ENCODE data around the gene CORO1A. TPM values are rescaled to one million over a fixed set of nuclear protein-coding genes. Genes with fewer than 3 reads are reported as not detected.

Gene CORO1A
- total RNA-seq, 1 donor from 2014 or later = 19.2 TPM

Small RNA genes within 50 kb of the gene (small RNA-seq; reads per million reads assigned to genes)
- gene AC106782.4 (ENCODE audit: low replicate concordance) = not detected

Other genes with a start within 250 kb of the CORO1A start
- gene TMEM219, start 221.5 kb upstream of the CORO1A start, total RNA-seq = 16.7 TPM
- gene TAOK2, start 209.7 kb upstream of the CORO1A start, total RNA-seq = 42.0 TPM
- gene HIRIP3, start 188.0 kb upstream of the CORO1A start, total RNA-seq = 17.5 TPM
- gene INO80E, start 187.4 kb upstream of the CORO1A start, total RNA-seq = 23.4 TPM
- 13.5 TPM for gene DOC2A, start 172.6 kb upstream of the CORO1A start, total RNA-seq
- not detected for gene C16orf92, start 160.4 kb upstream of the CORO1A start, total RNA-seq
- gene TLCD3B, start 152.3 kb upstream of the CORO1A start, total RNA-seq = 22.1 TPM
- gene ALDOA, start 117.8 kb upstream of the CORO1A start, total RNA-seq = 83.6 TPM
- gene PPP4C, start 107.6 kb upstream of the CORO1A start, total RNA-seq = 52.1 TPM
- 0.25 TPM for gene TBX6, start 91.7 kb upstream of the CORO1A start, total RNA-seq
- 25.8 TPM for gene YPEL3, start 87.4 kb upstream of the CORO1A start, total RNA-seq
- gene GDPD3, start 70.1 kb upstream of the CORO1A start, total RNA-seq = 1.7 TPM
- gene MAPK3, start 60.4 kb upstream of the CORO1A start, total RNA-seq = 18.7 TPM
- gene BOLA2B, start 10.1 kb downstream of the CORO1A start, total RNA-seq = 11.8 TPM
- gene SLX1A, start 10.3 kb downstream of the CORO1A start, total RNA-seq = 10.1 TPM
- 2.7 TPM for gene SULT1A3, start 15.7 kb downstream of the CORO1A start, total RNA-seq
- 1.7 TPM for gene NPIPB13, start 64.9 kb downstream of the CORO1A start, total RNA-seq
- gene CD2BP2, start 171.7 kb downstream of the CORO1A start, total RNA-seq = 38.6 TPM
- gene TBC1D10B, start 186.9 kb downstream of the CORO1A start, total RNA-seq = 28.8 TPM
- gene MYL11, start 191.2 kb downstream of the CORO1A start, total RNA-seq = not detected
- gene SEPTIN1, start 199.0 kb downstream of the CORO1A start, total RNA-seq = 0.74 TPM
- gene ZNF48, start 211.8 kb downstream of the CORO1A start, total RNA-seq = 20.4 TPM
- gene ZNF771, start 224.0 kb downstream of the CORO1A start, total RNA-seq = 5.4 TPM
- gene DCTPP1, start 246.4 kb downstream of the CORO1A start, total RNA-seq = 36.1 TPM